GM21447 (cell line): Measurements from ENCODE around the gene TRIM72.
"Not testable (repeated sequence)": the region's sequence is repeated elsewhere in the genome, so short reads cannot be mapped to it uniquely, and the experiment has no call there.

ENCODE experiments used
- ATAC-seq: cut with Tn5 transposase; IDR thresholded peaks from one replicate; pipeline ENCODE4 v1.9.1; 2021; ENCODE audit not compliant: unreplicated experiment

TRIM72 gene

DNA sequence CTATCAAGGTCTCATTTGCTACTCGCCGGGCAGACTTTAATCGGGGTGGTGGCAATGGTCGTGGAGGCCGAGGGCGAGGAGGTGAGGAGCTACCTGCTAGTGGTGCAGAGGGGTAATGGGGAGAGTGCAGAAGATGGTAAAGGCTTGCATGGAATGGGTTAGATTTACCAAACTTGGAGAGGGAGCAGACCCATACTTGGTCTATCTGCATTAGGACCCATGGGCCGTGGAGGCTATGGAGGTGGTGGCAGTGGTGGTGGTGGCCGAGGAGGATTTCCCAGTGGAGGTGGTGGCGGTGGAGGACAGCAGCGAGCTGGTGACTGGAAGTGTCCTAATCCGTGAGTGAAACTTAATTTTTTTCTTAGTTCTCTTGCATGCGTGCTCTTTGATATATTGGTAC, 23.9 kb upstream of the TRIM72 start:
- no peak for ATAC-seq

DNA sequence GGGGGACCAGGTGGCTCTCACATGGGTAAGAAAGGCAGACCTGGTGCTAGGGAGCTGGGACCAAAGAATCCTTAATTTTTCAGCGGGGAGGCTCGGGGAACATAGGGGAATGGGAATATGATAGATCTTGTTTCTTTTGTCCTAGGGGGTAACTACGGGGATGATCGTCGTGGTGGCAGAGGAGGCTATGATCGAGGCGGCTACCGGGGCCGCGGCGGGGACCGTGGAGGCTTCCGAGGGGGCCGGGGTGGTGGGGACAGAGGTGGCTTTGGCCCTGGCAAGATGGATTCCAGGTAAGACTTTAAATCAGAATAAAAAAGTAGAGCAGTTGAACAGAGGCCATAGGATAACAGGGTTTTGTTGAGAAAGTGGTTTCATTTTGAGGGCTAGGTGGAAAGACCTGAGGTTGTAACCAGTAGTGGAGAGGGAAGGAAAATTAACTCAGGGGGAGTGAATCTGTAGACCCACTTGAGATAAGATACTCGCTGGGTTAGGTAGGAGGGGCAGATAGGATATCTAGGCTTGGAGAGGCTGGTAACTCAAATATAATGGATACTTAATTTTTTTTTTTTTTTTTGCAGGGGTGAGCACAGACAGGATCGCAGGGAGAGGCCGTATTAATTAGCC, 23.0 kb upstream of the TRIM72 start:
- ATAC-seq: no peak

DNA sequence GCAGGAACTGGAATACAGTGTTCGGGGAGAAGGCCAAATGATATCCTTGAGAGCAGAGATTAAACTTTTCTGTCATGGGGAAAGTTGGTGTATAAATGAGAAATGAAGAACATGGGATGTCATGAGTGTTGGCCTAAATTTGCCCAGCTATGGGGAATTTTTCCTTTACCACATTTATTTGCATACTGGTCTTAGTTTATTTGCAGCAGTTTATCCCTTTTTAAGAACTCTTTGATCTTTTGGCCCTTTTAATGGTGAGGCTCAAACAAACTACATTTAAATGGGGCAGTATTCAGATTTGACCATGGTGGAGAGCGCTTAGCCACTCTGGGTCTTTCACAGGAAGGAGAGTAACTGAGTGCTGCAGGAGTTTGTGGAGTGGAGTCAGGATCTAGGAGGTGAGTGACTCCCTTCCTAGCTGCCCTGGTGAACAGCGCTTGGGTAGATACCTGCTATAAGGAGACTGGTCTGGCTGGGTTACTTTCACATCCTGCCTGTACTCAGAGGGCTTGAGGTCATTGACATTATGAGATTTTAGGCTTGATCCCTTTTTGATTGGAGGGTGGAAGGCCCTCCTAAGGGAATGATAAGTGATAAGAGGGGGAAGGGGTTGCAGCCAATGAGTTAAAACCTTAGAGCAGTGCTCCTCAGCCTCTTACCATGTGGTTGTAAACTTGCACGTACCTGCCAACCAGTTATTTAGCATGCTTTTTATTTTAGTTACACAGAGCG, 22.1 kb upstream of the TRIM72 start:
- no peak for ATAC-seq

DNA sequence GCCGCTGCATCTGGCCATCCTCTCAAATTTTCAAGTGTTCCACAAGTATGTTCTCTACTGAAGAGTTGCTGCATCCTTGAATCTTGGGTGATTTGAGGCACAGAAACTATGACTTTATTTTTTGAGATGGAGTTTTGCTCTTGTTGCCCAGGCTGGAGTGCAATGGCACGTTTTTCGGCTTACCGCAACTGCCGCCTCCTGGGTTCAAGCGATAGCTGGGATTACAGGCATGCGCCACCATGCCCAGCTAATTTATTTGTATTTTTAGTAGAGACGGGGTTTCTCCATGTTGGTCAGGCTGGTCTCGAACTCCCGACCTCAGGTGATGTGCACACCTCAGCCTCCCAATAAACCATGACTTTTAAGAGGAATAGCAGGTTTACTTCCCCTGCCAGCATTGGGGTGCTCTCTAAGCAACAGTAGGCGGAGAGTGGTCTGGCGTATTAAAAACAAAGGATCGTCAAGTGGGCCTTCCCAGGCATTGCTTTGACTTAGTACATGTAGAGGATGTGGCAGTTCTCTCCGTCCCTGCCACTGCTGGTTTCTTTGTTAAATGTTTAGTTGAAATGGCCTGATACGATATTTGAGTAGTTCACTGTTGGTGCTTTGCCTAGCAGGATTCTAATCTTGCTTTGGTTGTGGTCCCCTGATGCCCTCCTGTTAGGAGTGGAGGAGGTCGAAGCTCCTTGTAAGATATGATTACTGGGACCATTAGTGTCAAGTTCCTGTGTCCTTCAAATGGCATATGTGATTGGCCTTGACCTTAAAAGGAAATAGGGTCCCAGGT, 20.9 kb upstream of the TRIM72 start:
- ATAC-seq: no peak

DNA sequence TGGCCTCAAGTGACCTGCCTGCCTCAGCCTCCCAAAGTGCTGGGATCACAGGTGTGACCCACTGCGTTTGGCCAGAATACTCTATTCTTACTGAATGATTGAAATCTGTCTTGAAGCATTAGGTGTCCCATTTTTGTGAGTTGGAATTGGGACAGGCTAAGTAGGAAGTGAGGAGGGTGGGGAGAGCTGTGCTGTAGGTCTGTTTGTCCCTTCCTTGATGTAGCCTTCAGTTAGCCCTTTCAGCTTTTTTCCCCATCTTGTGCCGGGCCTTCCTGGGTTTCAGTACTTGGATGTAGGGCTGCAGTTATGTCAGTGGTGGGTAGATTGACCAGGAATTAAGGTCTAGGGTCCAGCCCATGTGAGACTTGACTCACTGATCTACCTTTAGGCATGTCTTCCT, 20.0 kb upstream of the TRIM72 start:
- ATAC-seq: no peak

DNA sequence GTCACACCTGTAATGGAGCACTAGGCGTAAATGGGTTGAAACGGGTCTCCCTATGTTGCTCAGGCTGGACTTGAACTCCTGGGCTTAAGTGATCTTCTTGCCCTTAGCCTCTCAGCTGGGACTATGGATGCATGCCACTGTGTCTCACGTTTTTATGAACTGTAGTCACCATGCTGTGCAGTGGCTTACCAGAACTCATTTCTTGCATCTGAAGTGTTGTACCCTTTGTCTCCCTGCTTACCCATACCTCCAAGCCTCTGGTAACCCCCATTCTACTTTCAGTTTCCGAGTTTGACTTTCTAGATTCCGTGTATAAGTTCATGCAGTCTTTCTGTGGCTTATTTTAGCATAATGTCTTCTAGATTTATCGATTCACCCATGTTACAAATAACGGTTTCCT, 19.0 kb upstream of the TRIM72 start:
- ATAC-seq: no peak

DNA sequence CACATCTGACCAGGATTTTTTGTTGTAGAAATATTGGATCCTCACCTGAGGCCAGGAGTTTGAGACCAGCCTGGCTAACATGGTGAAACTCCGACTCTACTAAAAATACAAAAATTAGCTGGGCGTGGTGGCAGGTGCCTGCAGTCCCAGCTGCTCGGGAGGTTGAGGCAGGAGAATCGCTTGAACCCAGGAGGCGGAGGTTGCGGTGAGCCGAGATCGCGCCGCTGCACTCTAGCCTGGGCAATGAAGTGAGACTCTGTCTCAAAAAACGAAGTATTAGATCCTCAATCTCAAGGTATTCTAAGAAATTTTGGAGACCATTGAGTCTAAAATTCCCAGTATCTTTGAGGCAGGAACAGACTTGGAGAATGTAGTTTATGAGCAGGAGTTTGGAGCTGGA, 18.1 kb upstream of the TRIM72 start:
- not testable (repeated sequence) for ATAC-seq

DNA sequence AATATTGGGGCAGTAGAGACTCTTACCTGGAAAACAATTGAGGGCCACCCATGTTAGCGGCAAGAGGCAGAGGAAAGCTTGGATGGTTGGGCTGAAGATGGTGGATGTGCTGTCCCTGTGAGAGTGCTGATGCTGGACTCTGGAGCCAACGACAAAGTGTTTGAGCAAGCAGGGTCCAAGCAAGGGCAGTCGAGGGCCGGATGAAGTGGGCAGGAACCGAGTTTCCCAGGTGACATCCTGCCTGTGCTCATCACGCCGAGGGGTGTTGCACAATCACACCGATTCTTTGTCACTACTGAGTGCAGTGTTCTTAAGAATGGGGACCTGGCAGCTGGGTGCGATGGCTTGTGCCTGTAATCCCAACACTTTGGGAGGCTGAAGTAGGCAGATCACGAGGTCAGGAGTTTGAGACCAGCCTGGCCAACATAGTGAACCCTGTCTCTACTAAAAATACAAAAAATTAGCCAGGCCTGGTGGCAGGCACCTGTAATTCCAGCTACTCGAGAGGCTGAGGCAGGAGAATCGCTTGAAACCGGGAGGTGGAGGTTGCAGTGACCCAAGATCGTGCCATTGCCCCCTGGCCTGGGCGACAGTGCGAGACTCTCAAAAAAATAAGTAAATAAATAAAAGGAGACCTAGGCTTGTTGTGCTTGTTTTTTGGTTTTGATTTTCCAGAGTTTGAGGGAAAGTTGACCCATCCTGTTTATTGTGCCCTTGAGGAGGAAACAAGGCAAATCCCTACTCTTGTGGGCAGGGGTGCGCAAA, 17.4 kb upstream of the TRIM72 start:
- no peak for ATAC-seq

DNA sequence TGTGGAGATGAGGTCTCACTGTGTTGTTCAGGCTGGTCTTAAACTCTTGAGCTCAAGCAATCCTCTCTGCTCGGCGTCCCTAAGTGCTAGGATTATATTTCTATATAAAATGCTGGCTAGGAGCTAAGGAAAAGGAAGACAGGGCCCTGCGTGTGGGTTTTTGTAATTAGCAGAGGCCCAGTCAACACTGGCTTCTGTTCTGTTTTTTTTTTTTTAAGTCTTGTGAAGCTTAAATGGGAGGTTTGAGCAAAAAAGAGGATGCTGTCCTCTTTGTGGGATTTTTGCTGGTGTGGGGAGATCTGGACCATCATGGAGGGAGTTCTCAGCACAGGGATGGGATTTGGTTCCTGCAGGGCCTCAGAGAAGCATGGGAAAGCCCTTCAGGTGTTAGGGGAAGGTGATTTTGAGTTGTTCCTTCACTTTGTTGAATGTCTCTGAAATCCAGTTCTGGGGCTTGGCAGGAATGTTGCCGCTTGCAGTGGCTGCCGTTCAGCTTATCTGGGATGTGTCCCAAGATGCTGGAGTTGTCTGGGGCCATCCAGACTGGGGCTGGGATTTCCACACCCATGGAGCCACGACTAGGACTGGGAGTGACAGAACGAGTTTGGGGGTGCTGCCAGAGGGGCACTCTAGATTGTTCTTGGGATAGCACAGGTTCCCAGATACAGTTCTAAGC, 15.6 kb upstream of the TRIM72 start:
- no peak for ATAC-seq

DNA sequence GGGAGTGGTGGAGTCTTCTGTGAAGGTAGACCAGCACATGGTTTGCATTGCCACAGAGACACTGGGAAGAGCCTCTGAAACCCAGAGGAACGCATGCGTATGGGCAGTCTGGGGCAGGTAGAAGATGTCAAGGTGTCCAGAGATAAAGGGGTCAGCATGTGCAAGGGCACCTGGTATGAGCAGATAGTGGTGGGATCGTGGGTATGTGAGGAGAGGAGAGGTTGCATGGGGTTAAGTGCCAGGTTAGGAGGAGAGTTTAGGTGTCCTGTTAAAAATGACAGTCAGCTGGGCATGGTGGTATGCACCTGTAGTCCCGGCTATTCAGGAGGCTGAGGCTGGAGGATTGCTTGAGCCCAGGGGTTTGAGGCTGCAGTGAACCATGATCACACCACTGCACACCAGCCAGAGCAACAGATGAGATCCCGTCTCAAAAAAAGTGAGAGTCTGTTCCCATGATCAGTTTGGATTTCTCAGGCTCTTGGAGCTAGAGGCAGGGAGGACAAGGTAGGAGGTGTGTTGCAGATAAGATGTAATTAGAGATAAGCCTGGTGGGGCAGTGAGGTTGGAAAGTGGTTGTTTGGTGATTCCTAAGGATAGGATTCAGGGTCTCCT, 14.4 kb upstream of the TRIM72 start:
- ATAC-seq: no peak

DNA sequence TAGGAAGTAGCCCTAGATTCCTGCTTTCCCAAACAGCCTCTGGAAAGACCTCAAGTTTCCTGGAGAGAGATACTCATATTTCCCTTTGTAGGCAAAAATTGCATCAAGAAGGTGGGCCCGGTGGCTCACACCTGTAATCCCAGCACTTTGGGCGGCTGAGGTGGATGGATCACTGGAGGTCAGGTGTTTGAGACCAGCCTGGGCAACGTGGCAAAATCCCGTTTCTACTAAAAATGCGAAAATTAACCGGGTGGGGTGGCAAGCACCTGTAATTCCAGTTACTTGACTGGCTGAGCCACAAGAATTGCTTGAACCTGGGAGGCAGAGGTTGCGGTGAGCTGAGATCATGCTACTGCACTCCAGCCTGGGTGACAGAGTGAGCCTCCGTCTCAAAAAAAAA, 13.8 kb upstream of the TRIM72 start:
- not testable (repeated sequence) for ATAC-seq

DNA sequence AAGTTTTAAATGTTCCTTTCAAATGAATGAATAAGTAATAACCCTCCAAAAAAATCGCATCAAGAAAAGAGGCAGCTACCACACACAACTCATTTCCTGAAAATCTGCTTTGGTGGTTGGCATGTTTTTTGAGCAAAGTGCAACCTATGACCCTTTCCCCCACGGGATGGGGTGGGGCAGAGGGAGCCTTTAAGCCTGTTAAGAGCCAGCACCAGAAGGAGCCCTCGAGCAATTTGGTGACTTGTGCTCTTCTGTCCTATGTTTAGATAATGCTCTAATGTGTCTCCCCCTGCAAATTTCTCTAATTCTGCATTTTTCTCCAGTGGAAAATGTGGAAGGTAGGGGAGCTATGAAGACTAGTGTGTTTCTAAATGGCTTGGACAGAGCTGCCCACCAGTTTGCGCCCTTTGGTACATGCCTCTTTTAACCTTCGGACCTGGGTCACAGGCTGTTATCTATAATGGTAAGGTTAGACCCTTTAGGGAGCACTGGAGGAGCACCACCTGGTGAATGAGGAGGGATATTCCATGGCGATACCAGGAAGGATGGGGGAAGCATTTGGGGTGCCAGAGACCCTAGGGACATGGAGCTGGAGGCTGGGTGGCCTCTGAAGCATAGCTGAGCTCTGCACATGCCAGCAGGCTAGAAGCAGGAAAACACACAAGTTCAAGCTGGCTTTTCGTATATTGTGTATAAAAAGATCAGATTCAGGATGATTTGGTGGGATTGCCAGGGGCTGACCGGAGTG, 12.9 kb upstream of the TRIM72 start:
- ATAC-seq: no peak

DNA sequence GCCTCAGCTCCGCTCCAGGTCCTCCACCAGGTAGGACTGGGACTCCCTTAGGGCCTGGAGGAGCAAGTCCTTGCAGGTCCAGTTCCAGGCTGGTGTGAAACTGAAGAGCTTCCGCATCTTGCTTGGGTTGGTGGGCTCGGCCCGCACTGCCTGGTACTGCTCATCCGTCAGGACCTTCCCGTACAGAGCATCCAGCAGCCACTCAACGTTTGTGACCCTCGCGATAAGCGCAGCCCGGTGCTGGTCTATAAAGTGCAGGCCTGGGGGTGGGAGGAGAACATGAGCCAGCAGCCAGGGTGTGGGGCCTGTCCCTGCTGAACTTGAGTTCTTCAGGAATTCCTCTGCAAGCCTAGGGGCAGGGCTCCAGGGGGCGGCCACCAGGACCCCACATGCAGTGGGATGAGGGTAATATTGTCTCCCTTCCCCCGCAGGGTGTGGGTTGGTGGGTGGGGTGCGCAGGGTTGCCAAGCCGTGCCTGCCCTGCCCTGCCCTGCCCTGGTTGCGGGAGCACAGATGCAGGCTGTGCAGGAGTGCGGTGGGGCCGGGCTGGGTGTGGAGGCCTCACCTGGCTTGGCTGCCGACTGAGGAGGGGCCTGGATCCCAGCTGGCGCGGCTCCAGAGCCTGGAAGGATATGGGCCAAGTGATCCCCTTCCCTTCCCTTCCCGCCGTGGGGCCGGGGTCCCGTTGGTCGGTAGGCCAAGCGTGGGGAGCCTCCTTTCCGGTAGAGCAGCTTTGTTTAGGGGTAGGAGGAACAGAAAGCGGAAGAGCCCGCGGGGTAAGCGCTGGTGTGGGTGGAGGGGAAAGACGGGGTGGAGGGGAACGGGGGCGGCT, 12.1 kb upstream of the TRIM72 start:
- ATAC-seq: peak; percentile 58

DNA sequence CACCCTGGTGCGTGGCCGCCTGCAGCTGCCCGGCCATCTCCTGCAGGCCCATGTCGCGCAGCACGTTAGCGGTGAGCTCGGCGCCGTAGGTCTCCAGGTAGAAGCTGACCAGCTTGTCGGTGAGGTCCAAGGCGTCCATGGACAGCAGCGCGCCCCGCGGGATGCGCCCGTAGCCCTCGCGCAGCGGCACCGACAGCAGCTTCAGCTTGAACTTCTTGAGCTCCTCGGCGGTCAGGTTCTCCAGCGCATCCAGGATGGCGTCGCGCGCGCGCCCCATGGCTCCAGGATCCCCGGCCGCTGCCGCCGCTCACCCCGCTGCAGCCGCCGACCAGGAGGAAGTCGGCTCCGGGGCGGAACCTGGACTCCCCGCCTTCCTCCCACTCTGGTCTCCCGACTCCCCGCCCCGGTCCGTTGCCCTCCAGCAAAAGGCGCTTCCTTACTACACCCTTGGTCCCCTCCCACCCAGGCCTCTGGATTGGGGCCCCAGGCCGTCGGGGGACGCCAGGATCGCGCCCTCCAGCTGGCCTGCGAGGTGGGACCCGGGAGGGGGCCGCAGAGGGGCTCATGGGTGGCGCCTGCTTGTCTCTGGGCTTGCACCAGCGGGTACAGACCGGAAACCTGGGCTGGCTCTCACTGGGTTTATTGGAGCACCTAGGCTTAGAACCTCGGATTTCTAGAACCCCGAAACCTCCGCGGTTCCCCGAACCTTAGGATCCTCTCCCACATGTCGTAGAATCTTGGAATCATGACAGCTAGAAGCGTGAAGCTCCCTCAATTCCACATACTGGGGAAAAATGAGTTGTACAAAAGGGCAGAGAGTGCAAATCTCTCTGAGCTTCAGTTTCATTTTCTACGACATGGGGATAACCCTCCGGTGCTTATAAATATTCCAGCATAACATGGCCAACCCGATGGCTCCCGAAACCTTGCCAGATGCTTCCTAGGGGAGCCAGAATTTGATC, 11.2 kb upstream of the TRIM72 start, which contains the start of gene PYCARD:
PYCARD (minus strand) TSS at position 347 of the 962 bp plus-strand sequence; CDS start at position 277, 70 bp downstream.
- peak; percentile 49 for ATAC-seq

DNA sequence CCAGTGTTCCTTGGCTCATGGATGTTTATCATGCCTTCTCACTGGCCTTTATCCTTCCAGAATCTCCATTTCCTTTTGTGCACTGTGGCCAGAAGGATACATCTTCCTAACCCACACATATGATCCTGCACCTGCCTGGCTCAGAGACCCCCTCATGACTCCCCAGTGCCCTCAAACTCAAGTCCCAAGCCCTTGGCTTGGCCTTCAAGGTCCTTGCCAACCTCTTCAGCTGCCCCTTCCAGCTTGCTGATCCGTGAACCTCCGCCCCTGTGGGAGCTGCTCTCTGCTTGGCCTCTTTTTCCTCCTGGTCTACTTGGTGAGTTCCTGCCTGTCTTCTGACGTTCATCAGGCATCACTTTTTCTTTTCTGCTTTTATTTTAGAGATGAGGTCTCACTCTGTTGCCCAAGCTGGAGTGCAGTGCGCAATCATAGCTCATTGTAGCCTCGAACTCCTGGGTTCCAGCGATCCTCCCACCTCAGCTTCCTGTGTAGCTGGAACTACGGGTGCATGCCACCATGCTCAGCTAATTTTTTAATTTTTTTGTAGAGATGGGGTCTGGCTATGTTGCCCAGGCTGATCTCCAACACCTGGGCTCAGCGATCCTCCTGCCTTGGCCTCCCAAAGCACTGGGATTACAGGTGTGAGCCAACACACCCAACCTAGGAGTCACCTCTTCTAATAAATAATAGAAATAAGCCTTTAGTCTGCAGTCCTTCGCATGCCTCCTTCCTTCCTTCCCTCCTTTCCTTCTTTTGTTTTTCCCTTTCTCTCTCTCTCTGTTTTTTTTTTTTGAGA, 8.8 kb upstream of the TRIM72 start:
- ATAC-seq: no peak

DNA sequence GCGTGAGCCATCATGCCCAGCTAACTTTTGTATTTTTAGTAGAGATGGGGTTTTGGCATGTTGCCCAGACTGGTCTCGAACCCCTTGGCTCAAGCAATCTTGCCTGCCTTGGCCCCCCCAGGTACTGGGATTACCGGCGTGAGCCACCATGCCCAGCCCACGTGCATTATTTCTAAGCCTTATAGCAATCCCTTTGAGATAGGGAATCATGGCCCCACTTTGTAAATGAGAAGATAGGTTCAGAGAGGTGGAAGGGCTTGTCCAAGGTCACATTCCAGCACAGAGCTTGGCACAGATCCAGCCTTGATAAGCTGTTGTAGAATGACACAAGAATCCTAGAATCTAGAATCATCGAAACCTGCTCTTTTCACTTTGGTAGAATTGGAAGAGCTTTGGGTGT, 7.1 kb upstream of the TRIM72 start:
- ATAC-seq: no peak

DNA sequence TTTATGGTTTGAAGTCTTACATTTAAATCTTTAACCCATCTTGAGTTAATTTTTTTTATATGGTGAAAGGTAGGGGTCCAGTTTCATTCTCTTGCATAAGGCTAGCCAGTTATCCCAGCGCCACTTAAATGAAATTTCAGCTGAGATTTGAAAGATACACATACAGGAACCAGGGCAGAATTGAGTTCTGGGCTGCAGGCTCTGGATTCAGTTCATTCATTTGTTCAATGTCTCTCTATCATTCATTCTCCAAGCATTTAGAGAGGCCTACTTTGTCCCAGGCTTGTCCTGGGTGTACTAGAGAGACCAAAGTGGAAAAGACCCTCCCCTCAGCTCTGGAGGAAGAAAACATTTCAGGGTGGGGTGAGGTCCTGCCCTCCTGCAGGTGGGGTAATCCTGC, 577 bp upstream of the TRIM72 start:
- ATAC-seq: no peak
